ENCODE data around the gene TREX2. TPM values are rescaled to one million over a fixed set of nuclear protein-coding genes. Genes with fewer than 3 reads are reported as not detected.

Gene TREX2
- total RNA-seq, 4 donors from 2014 or later = 0.42 to 1.6 (median 0.87) TPM

DNA sequence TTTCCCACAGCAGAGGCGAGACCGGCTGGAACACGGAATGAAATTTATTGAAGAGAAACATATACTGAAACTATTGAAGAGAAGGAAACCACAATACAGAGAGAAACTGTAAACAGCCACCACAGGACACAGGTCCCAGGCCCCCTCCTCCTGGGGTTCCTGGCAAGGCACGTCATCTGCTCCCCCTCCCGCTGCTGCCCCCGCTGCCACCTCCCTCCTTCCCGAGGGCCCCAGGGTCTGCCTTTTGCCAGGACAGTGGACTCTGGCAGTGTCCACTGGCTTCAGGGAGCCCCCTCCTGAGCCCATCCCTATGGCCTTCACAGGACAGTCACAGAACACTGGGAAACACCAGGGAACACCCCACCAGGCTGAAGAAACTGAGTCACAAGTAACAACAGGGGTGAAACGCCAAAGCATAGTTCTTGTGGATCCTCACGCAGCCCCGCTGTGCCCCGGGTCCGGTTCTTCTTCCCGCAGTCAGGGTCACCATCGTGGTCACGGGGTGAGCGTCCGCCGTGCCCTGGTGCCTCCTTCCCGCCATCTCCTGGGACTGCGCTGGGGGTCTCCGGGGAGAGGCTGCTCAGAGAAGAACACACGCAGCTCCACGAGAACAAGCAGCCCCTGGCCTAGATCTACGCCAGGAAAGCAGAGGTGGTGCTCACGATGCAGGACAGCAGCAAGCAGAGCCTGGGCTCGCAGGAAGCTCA, 50.1 kb downstream of the TREX2 start:
- no peaks in the 10 kb centered on the region for H3K4me1 ChIP-seq
- WGBS, 2 donors (ENCODE audit: low coverage in 1 of 2) = 90% methylated on average over 2 of the region's 26 CpGs; no CpG with 5 or more reads in 1 of the 2 donors
- H3K4me3 ChIP-seq = no peak overlapping the region
- H3K27me3 ChIP-seq = peaks cover 12% of the 10 kb centered on the region
- no peak overlapping the region for H3K27ac ChIP-seq
- no peaks in the 10 kb centered on the region for H3K9me3 ChIP-seq
- ATAC-seq = no peak
- TF ChIP-seq, protein P1, sequence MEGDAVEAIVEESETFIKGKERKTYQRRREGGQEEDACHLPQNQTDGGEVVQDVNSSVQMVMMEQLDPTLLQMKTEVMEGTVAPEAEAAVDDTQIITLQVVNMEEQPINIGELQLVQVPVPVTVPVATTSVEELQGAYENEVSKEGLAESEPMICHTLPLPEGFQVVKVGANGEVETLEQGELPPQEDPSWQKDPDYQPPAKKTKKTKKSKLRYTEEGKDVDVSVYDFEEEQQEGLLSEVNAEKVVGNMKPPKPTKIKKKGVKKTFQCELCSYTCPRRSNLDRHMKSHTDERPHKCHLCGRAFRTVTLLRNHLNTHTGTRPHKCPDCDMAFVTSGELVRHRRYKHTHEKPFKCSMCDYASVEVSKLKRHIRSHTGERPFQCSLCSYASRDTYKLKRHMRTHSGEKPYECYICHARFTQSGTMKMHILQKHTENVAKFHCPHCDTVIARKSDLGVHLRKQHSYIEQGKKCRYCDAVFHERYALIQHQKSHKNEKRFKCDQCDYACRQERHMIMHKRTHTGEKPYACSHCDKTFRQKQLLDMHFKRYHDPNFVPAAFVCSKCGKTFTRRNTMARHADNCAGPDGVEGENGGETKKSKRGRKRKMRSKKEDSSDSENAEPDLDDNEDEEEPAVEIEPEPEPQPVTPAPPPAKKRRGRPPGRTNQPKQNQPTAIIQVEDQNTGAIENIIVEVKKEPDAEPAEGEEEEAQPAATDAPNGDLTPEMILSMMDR (IDR thresholded peaks at IDR 0.05) = no peak
- TF ChIP-seq EP300 (IDR thresholded peaks at IDR 0.05) (no peak), POLR2AphosphoS5 (IDR thresholded peaks at IDR 0.05) (no peak), POLR2A (IDR thresholded peaks at IDR 0.05) (no peak)
- H3K36me3 ChIP-seq = no peaks in the 10 kb centered on the region

DNA sequence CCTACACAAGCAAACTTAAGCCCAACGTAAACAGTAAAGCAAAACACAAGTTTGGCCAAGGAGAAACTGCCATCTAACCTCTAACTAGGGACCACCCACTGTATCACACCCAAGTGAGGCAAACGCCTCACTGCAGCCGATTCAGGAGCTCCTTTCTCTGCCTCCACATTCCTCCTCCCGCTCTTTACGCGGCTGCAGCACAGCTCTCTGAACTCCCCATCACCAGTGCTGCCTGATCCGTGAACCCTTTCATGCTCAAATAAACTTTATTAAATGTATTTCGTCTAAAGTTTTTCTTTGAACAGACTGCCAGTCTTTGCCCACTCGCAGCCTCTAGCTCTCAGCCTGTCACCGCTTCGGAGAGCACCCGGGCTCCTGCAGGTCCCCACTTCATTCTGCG, 51.2 kb downstream of the TREX2 start:
- H3K4me1 ChIP-seq = no peaks in the 10 kb centered on the region
- H3K36me3 ChIP-seq = no peaks in the 10 kb centered on the region
- no peak for ATAC-seq
- no peak overlapping the region for H3K4me3 ChIP-seq
- peaks cover 12% of the 10 kb centered on the region for H3K27me3 ChIP-seq
- no peak for TF ChIP-seq POLR2AphosphoS5 (IDR thresholded peaks at IDR 0.05)
- TF ChIP-seq POLR2A (IDR thresholded peaks at IDR 0.05) = no peak
- TF ChIP-seq, protein P1 (IDR thresholded peaks at IDR 0.05) = no peak
- TF ChIP-seq EP300 (IDR thresholded peaks at IDR 0.05) = no peak
- H3K9me3 ChIP-seq = no peaks in the 10 kb centered on the region
- H3K27ac ChIP-seq = no peak overlapping the region
- 29 to 52% methylated on average over 5 to 7 of the region's 13 CpGs for WGBS, 2 donors (ENCODE audit: low coverage in 1 of 2)

Small RNAs within 50 kb of the gene (small RNA-seq; reads per million reads assigned to genes)
- gene RN7SL667P = 0 reads per million in 4 donors

Other genes starting within 250 kb of the TREX2 start
- gene PNMA6F, start 124.3 kb downstream of the TREX2 start, total RNA-seq = not detected
- gene ZNF275, start 111.9 kb downstream of the TREX2 start, total RNA-seq = 10 to 100 TPM; 13.6 to 20.1 (median 16.2) TPM
- not detected for gene PNMA6E, start 44.7 kb downstream of the TREX2 start, total RNA-seq
- 1 to 10 TPM; 1.5 to 3.8 (median 2.0) TPM for gene ZFP92, start 34.6 kb downstream of the TREX2 start, total RNA-seq
- 10 to 100 TPM; 20.2 to 34.0 (median 28.3) TPM for gene HAUS7, start 24.5 kb upstream of the TREX2 start, total RNA-seq
- gene BGN, start 48.9 kb upstream of the TREX2 start, total RNA-seq = 10 to 100 TPM; 10.4 to 49.4 (median 16.5) TPM
- gene ATP2B3, start 71.6 kb upstream of the TREX2 start, total RNA-seq = under 1 TPM in 3 of 4 donors, not detected in 1; 0.13 to 0.37 (median 0.31) TPM
- gene CCNQ, start 153.1 kb upstream of the TREX2 start, total RNA-seq = 10 to 100 TPM; 30.7 to 57.7 (median 51.4) TPM
- gene DUSP9, start 201.1 kb upstream of the TREX2 start, total RNA-seq = not detected
- gene PNCK, start 227.8 kb upstream of the TREX2 start, total RNA-seq = 10 to 100 TPM; 14.4 to 55.9 (median 30.1) TPM
- 10 to 100 TPM; 25.3 to 86.6 (median 37.9) TPM for gene SLC6A8, start 241.9 kb upstream of the TREX2 start, total RNA-seq

Measured in gastroesophageal sphincter (tissue), 4 donors.